ENCODE measurements around the gene ABCA7.

DNA sequence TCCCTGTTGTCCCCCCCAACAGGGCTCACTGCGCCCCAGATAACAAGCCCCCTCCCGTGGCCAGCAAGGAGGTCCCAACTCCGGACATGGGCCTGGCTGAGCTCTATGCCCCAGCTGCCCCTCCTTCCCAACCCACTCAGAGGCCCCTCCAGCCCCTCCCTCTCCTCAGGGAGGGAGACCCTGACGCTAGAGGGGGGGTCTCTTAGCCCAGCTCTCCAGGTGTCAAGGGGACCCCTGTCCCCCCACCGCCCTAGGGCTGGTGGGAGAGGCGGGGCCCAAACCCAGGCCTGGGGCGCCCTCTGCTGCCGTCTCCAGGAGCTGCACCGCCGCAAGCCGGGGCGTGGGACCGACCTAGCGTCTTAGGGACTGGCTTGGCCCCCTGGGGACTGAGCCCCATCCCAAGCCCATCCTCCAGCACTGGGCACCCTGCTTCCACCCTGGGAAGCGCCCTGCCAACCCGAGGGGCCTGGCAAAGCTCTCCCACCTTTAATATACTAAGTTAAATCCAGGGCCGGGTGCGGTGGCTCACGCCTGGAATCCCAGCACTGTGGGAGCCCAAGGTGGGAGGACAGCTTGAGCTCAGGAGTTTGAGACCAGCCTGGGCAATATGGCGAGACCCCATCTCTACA is 38.3 kb upstream of the ABCA7 start:
- TF ChIP-seq, protein P1, sequence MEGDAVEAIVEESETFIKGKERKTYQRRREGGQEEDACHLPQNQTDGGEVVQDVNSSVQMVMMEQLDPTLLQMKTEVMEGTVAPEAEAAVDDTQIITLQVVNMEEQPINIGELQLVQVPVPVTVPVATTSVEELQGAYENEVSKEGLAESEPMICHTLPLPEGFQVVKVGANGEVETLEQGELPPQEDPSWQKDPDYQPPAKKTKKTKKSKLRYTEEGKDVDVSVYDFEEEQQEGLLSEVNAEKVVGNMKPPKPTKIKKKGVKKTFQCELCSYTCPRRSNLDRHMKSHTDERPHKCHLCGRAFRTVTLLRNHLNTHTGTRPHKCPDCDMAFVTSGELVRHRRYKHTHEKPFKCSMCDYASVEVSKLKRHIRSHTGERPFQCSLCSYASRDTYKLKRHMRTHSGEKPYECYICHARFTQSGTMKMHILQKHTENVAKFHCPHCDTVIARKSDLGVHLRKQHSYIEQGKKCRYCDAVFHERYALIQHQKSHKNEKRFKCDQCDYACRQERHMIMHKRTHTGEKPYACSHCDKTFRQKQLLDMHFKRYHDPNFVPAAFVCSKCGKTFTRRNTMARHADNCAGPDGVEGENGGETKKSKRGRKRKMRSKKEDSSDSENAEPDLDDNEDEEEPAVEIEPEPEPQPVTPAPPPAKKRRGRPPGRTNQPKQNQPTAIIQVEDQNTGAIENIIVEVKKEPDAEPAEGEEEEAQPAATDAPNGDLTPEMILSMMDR (IDR thresholded peaks at IDR 0.05 in 4 of 5, conservative IDR thresholded peaks at IDR 0.05 in 1 of 5) = peak; percentile 82 to 92 (median 85)
- no peak for TF ChIP-seq POLR2A (IDR thresholded peaks at IDR 0.05)
